GM12873 (cell line): ENCODE measurements around the gene CDCA4.
A peak's percentile ranks its signal among the peaks of the same experiment; 100 is the strongest.

Experiments
- CTCF ChIP-seq: IDR thresholded peaks from 2 replicates; pipeline ENCODE4 v1.5.1; 2012; ENCODE audit warnings: low read depth, mild to moderate bottlenecking, moderate library complexity, low read length, control low read depth; ENCODE audit not compliant: insufficient read depth; ENCODE audit errors: missing control alignments

The CDCA4 gene

GRCh38 chr14:105066240-105067071, 45.6 kb upstream of the CDCA4 start:
- peak; percentile 32 for TF ChIP-seq CTCF

DNA sequence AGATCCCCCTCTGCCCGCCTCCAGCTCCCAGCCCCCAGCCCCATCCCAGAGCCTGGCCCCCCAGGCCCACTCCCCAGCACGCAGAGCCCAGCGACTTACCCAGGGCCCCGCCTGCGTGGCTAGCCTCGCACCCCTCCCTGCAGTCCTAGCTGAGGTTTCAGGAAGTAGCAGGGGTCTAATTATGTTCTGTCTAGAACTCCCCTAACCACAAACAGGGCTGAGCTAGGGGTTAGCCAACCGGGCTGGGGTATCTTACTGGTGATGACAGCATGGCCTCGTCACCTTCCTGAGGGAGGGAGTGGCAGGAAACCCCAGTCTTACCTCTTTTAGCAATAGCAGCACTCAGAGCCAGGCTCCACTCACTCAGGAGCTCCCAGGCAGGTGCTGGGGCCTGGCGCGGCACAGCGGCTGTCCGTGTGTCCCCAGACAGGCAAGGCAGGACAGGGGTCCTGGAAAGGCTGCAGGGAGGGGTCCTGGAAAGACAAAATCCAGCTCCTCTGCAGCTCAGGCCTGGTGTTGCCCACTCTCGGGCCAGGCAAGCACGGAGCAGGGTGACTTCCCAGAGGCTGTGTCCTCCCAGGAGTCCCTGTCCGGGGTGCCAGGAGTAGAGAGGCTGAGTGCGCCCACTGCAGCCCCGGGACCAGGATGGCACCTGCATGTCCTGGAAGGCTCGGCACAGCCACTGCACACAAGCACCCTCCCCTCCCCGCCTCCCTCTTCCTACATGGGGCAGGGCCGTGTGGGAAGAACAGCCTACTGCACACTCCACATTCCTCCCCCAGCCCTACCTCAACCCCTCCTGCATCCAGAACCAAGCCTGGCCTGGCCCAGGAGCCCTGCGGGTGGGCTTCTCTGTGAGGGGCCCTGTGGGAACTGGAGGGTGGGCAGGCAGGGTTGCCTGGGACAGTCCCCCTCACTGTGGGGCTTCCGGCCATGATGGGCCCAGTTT, 44.7 kb upstream of the CDCA4 start, which contains the start of gene GPR132:
GPR132 (minus strand) TSS at position 151 of the 949 bp plus-strand sequence. CDS start 10,010 bp downstream, outside the sequence.
- no peak for TF ChIP-seq CTCF

GRCh38 chr14:105064721-105065143, 43.8 kb upstream of the CDCA4 start:
- TF ChIP-seq CTCF, result no peak

GRCh38 chr14:105064001-105064400, 43.1 kb upstream of the CDCA4 start:
- TF ChIP-seq CTCF, result no peak

DNA sequence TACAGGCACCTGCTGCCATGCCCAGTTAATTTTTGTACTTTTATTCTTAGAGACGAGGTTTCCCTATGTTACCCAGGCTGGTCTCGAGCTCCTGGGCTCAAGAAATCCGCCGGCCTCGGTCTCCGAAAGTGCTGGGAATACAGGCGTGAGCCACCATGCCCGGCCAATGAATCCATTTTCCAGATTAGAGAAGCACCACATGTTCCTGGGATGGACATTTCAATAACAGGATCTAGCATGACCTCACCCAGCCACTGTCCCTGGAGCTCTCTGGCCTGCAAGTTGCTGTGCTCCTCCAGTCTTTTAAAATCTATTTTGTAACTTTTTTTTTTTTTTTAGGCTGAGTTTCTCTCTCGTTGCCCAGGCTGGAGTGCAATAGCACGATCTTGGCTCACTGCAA, 42.2 kb upstream of the CDCA4 start:
- no peak for TF ChIP-seq CTCF

DNA sequence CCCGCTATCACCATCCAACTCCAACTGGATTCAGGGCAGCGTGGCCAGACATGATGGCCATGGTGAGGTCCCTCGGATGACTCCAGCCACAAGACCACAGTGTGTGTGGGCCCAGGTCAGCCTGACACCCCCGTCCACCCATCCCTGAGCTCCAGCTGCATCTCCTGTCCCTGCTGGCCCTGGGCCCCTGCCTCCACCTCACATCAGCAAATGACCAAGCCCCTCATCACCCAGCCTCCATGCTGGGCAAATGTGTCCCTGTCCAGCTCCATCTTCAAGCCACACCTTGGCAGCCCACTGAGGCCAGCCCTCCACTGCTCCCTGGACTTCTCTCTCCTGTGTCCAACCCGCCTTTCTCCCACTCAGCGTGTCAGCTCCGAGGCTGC, 41.2 kb upstream of the CDCA4 start:
- no peak for TF ChIP-seq CTCF

DNA sequence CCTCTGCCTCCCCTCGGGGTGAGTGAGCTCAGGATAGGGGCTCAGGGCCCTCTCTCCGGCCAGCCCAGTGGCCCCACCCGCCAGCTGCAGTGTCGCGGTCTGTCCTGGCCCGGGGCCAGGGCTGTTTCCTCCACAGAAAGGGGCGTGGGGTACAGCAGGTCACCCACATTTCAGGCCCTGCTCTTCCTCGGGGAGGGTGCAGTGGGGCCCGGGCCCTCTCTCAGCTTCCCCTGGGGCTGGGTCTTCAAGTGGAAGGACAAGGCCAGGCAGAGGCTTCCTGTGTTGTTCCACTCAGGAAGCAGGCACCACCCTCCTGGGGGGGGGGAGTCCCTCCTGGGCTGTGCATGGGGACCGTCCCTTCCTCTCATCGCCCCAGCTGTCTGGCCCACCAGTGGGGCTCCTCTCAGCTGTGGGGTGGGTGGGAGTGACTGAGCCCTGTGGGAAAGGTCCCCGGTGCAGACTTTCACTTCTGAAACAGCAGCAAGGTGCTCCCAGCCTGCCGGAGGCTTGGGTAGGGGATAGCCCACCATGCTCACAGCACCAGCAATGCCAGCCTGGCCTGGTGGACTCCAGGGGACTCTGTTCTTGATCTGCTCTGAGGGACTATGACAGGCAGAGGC, 40.7 kb upstream of the CDCA4 start:
- TF ChIP-seq CTCF, result no peak
